Transverse colon (tissue), 4 donors: ENCODE data around the gene PREX1. TPM values are rescaled to one million over a fixed set of nuclear protein-coding genes. Genes with fewer than 3 reads are reported as not detected.

ENCODE experiments used
- DNase-seq: peaks from one replicate; pipeline ENCODE4 v3.0.0-alpha.2; 2019
- H3K27ac ChIP-seq, 4 donors: fragments of 200-600 bp; sonication (generic); 2 replicates each; pipeline ENCODE4 v1.5.1; 2016 to 2018; ENCODE audit warnings: inconsistent platforms in 4 of 4
- H3K27me3 ChIP-seq: fragments of 200-600 bp; sonication (generic); 2 replicates; pipeline ENCODE4 v1.5.1; 2017; ENCODE audit warnings: inconsistent platforms
- H3K36me3 ChIP-seq, 4 donors: fragments of 200-600 bp; sonication (generic); 2 replicates each; pipeline ENCODE4 v1.5.1; 2017 to 2019; ENCODE audit warnings: inconsistent platforms in 4 of 4
- H3K4me1 ChIP-seq, 4 donors: fragments of 200-600 bp; sonication (generic); 2 replicates each; pipeline ENCODE4 v1.5.1; 2017 to 2020; ENCODE audit warnings: inconsistent platforms in 4 of 4
- H3K4me3 ChIP-seq, 4 donors: fragments of 200-600 bp; sonication (generic); 1 replicate in 1 of 4; 2 replicates in 3 of 4; pipeline versions ENCODE4 v1.5.1 to v1.6.1; 2017 to 2019; ENCODE audit warnings: inconsistent platforms in 4 of 4
- H3K9me3 ChIP-seq, 2 donors: fragments of 200-600 bp; sonication (generic); 2 replicates each; pipeline ENCODE4 v1.5.1; 2017 to 2019; ENCODE audit warnings: inconsistent platforms in 2 of 2
- EP300 ChIP-seq: sonication (generic); formaldehyde crosslinking; IDR thresholded peaks from one replicate; pipeline ENCODE4 v1.6.1; 2017; ENCODE audit warnings: antibody characterized with exemption, low read depth
- POLR2A ChIP-seq: fragments of 450-650 bp; IDR thresholded peaks from one replicate; pipeline ENCODE4 v1.6.1; 2016; ENCODE audit warnings: antibody characterized with exemption, mild to moderate bottlenecking, moderate library complexity
- POLR2AphosphoS5 ChIP-seq, 3 donors: sonication (generic); formaldehyde crosslinking; IDR thresholded peaks; one replicate each; pipeline ENCODE4 v1.6.1; 2016; ENCODE audit warnings: antibody characterized with exemption in 3 of 3
- WGBS, 2 donors: methylation state at CpG; one replicate each; pipeline ENCODE4 v1.1.5; 2018; ENCODE audit warnings: low coverage in 1 of 2; 5-methylcytosine and 5-hydroxymethylcytosine counted together
- in situ Hi-C, 4 donors: fragments of 200-750 bp; cut with MboI; loops; one replicate each; pipeline versions ENCODE4 v1.15.0 to v1.15.1; 2017; ENCODE audit warnings: low sequenced_read_pairs in 3 of 4, low pct_ligation_motif_present in 1 of 4, low pct_unique_long_range_greater_than_20kb in 1 of 4
- intact Hi-C: fragments of 100-400 bp; cut with DNase I; formaldehyde crosslinking; loops from one replicate; pipeline ENCODE4 v1.15.1; 2023; ENCODE audit warnings: low total_unique reads
- total RNA-seq, 4 donors: library from RNA; depleted of rRNA; stranded (reverse); fragments of >200 nt; gene quantifications; one replicate each; pipeline ENCODE4 v1.1.0, GENCODE V29; 2016
- TF ChIP-seq, protein P1 (sequence below), 5 experiments: fragments of 200-600 bp in 3 of 5; fragments of 450-650 bp in 2 of 5; sonication (generic) in 3 of 5; IDR thresholded peaks; 1 replicate in 2 of 5; 2 replicates in 3 of 5; pipeline ENCODE4 v1.5.1; 2016 to 2017; ENCODE audit warnings: antibody characterized with exemption in 5 of 5, inconsistent platforms in 3 of 5, mild to moderate bottlenecking in 2 of 5, moderate library complexity in 1 of 5

PREX1 gene
- total RNA-seq, 4 donors from 2014 or later = 10.9 to 29.9 (median 16.6) TPM

- H3K36me3 ChIP-seq = no peaks in the 10 kb centered on the region
- H3K9me3 ChIP-seq = no peaks in the 10 kb centered on the region
- H3K4me3 ChIP-seq = no peak overlapping the region
- in situ Hi-C loops (no loop called here), intact Hi-C loops (no loop called here)
- H3K27ac ChIP-seq = peak overlapping the region in 3 of 4 donors; percentile 7 to 40 (median 20)
- H3K4me1 ChIP-seq = peaks cover 0 to 36% (median 2%) of the 10 kb centered on the region in 4 donors
- no peaks in the 10 kb centered on the region for H3K27me3 ChIP-seq
- TF ChIP-seq, protein P1, sequence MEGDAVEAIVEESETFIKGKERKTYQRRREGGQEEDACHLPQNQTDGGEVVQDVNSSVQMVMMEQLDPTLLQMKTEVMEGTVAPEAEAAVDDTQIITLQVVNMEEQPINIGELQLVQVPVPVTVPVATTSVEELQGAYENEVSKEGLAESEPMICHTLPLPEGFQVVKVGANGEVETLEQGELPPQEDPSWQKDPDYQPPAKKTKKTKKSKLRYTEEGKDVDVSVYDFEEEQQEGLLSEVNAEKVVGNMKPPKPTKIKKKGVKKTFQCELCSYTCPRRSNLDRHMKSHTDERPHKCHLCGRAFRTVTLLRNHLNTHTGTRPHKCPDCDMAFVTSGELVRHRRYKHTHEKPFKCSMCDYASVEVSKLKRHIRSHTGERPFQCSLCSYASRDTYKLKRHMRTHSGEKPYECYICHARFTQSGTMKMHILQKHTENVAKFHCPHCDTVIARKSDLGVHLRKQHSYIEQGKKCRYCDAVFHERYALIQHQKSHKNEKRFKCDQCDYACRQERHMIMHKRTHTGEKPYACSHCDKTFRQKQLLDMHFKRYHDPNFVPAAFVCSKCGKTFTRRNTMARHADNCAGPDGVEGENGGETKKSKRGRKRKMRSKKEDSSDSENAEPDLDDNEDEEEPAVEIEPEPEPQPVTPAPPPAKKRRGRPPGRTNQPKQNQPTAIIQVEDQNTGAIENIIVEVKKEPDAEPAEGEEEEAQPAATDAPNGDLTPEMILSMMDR (IDR thresholded peaks at IDR 0.05) = no peak
- TF ChIP-seq POLR2A (no peak), POLR2AphosphoS5 (IDR thresholded peaks at IDR 0.05) (no peak), EP300 (no peak)
- DNase-seq = peak; percentile 42
- 64 to 74% methylated on average over 7 to 9 of the region's 9 CpGs for WGBS, 2 donors
Observed at GRCh38 chr20:48788486-48789072, 39.2 kb downstream of the PREX1 start.

- TF ChIP-seq EP300 (no peak), POLR2AphosphoS5 (IDR thresholded peaks at IDR 0.05) (no peak), POLR2A (no peak)
- TF ChIP-seq, protein P1 (IDR thresholded peaks at IDR 0.05) = no peak
- Histone ChIP-seq H3K4me3 (no peak overlapping the region), H3K9me3 (no peaks in the 10 kb centered on the region), H3K4me1 (peaks cover 0 to 36% (median 2%) of the 10 kb centered on the region in 4 donors), H3K27ac (peak overlapping the region in 3 of 4 donors; percentile 7 to 40 (median 20)), H3K27me3 (no peaks in the 10 kb centered on the region), H3K36me3 (no peaks in the 10 kb centered on the region)
- 59 to 62% methylated on average over 8 to 9 of the region's 9 CpGs for WGBS, 2 donors
- intact Hi-C loops (no loop called here), in situ Hi-C loops (no loop called here)
- no peak for DNase-seq
Observed at GRCh38 chr20:48787861-48788375, 39.9 kb downstream of the PREX1 start.

GRCh38 chr20:48786951-48787705, 40.7 kb downstream of the PREX1 start:
- Histone ChIP-seq H3K27me3 (no peaks in the 10 kb centered on the region), H3K9me3 (no peaks in the 10 kb centered on the region), H3K27ac (peak overlapping the region in 3 of 4 donors; percentile 10 to 40 (median 37)), H3K4me1 (peaks cover 0 to 36% (median 2%) of the 10 kb centered on the region in 4 donors), H3K36me3 (no peaks in the 10 kb centered on the region), H3K4me3 (no peak overlapping the region)
- in situ Hi-C loops (no loop called here), intact Hi-C loops (no loop called here)
- WGBS, 2 donors = 63 to 75% methylated on average over 9 to 19 of the region's 19 CpGs
- DNase-seq = no peak
- TF ChIP-seq EP300 (no peak), POLR2AphosphoS5 (IDR thresholded peaks at IDR 0.05) (no peak), POLR2A (no peak)
- TF ChIP-seq, protein P1 (IDR thresholded peaks at IDR 0.05) = no peak

DNA sequence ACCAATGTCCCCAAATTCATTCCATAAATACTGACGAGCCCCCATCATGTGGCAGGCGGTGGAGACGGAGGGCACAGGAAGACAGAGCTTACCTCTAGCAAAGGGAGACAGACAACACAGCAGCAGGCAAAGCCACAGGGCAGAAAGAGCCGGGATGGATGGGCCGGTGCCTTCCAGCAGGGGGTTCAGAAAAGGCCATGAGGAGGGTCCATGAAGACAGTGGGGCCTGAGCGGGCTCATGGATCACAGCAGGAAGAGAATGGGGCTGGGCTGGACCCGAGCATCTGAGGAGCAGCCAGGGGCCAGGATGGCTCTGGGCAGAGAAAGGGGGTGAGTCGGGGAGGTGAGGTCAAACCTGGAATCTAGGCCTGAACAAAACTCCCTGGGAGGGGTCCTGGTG, 42.0 kb downstream of the PREX1 start:
- 90% methylated on average over 8 of the region's 8 CpGs; no CpG with 5 or more reads in 1 of the 2 donors for WGBS, 2 donors
- TF ChIP-seq, protein P1 (IDR thresholded peaks at IDR 0.05) = no peak
- TF ChIP-seq POLR2A (no peak), EP300 (no peak)
- H3K27ac ChIP-seq = no peak overlapping the region
- peaks cover 0 to 32% (median 2%) of the 10 kb centered on the region in 4 donors for H3K4me1 ChIP-seq
- no peaks in the 10 kb centered on the region for H3K36me3 ChIP-seq
- H3K27me3 ChIP-seq = no peaks in the 10 kb centered on the region
- in situ Hi-C loops (no loop called here), intact Hi-C loops (no loop called here)
- H3K4me3 ChIP-seq = no peak overlapping the region
- no peaks in the 10 kb centered on the region for H3K9me3 ChIP-seq
- no peak for DNase-seq
